Measurements from ENCODE around the gene TAS2R46.

DNA sequence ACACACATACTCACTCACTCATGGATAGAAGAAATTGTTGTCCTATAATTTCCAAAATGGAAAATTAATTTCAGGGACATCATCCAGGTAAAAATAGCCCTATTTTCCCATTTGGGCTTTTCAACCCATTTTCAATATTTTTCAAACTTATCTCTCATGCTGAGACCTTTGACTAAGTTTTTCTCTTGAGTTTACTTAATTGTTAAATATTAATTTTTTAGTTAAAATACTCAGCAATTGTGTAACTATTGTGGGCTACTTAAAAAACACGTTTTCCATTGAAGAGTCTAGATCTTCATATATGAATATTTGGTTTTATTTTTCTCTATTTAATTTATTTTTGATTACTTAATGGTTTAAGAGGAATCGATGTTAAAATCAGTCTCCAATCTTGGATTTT lies 44.2 kb upstream of the TAS2R46 start:
- TF ChIP-seq, protein P1, sequence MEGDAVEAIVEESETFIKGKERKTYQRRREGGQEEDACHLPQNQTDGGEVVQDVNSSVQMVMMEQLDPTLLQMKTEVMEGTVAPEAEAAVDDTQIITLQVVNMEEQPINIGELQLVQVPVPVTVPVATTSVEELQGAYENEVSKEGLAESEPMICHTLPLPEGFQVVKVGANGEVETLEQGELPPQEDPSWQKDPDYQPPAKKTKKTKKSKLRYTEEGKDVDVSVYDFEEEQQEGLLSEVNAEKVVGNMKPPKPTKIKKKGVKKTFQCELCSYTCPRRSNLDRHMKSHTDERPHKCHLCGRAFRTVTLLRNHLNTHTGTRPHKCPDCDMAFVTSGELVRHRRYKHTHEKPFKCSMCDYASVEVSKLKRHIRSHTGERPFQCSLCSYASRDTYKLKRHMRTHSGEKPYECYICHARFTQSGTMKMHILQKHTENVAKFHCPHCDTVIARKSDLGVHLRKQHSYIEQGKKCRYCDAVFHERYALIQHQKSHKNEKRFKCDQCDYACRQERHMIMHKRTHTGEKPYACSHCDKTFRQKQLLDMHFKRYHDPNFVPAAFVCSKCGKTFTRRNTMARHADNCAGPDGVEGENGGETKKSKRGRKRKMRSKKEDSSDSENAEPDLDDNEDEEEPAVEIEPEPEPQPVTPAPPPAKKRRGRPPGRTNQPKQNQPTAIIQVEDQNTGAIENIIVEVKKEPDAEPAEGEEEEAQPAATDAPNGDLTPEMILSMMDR (IDR thresholded peaks at IDR 0.05) = no peak
- TF ChIP-seq POLR2A (IDR thresholded peaks at IDR 0.05) = no peak
